Naive thymus-derived CD8-positive, alpha-beta T cell (primary cell): Measurements from ENCODE around the gene MYO19. TPM values are rescaled to one million over a fixed set of nuclear protein-coding genes. Genes with fewer than 3 reads are reported as not detected.
A peak's percentile ranks its signal among the peaks of the same experiment; 100 is the strongest.

Source experiments
- ATAC-seq, 2 donors: fragments of 150-1000 bp; cut with Tn5 transposase in 1 of 2; sonication (Bioruptor Pico), chemical (Tn5 transposase) in 1 of 2; 1 replicate in 1 of 2; 2 replicates in 1 of 2; pipeline ENCODE4 v1.10.0; 2021; ENCODE audit warnings: mild to moderate bottlenecking in 2 of 2, moderate library complexity in 2 of 2
- POLR2A ChIA-PET: fragments of 350-600 bp; sonication (Branson Sonifier 250); formaldehyde crosslinking; loops from one replicate; lab custom pipeline; 2021; ENCODE audit warnings: antibody characterized with exemption; lab: Charles Lee
- DNase-seq, 10 donors: peaks; one replicate each; pipeline versions ENCODE4 v3.0.0 to v3.0.0-alpha.2; 2020 to 2022
- H3K27ac Mint-ChIP-seq, 10 donors: one replicate each; pipeline ENCODE4 v1.8.0; 2020 to 2022; ENCODE audit warnings: mild to moderate bottlenecking in 10 of 10, mixed read lengths in 10 of 10, moderate library complexity in 4 of 10, inconsistent platforms in 1 of 10
- H3K27me3 Mint-ChIP-seq, 5 donors: one replicate each; pipeline ENCODE4 v1.8.0; 2021 to 2022; ENCODE audit warnings: mixed read lengths in 5 of 5
- H3K36me3 Mint-ChIP-seq, 3 donors: one replicate each; pipeline ENCODE4 v1.8.0; 2020 to 2022; ENCODE audit warnings: mixed read lengths in 3 of 3, mild to moderate bottlenecking in 2 of 3, inconsistent platforms in 1 of 3
- H3K4me1 Mint-ChIP-seq, 4 donors: one replicate each; pipeline ENCODE4 v1.8.0; 2021 to 2022; ENCODE audit warnings: mixed read lengths in 4 of 4
- H3K4me3 Mint-ChIP-seq, 10 donors: one replicate each; pipeline ENCODE4 v1.8.0; 2020 to 2022; ENCODE audit warnings: mild to moderate bottlenecking in 10 of 10, mixed read lengths in 10 of 10, moderate library complexity in 6 of 10, inconsistent platforms in 1 of 10
- H3K9me3 Mint-ChIP-seq, 9 donors: one replicate each; pipeline ENCODE4 v1.8.0; 2020 to 2022; ENCODE audit warnings: mixed read lengths in 9 of 9, mild to moderate bottlenecking in 3 of 9, inconsistent platforms in 1 of 9, moderate library complexity in 1 of 9
- polyA plus RNA-seq, 3 donors: library from polyadenylated mRNA; unstranded; fragments of 300-500 nt; fragmentation: Illumina TruSeq; gene quantifications; one replicate each; pipeline ENCODE4 v1.2.3, GENCODE V29; 2021
- total RNA-seq, 8 experiments: library from RNA in 2 of 8; stranded (reverse) in 2 of 8; gene quantifications; one replicate each; pipeline ENCODE4 v1.2.3 and lab custom pipeline; 2021 to 2026

MYO19 gene
- total RNA-seq (10 to 100 TPM; 73.1 to 74.2 TPM), polyA plus RNA-seq (1 to 10 TPM; 2.3 to 4.6 (median 4.6) TPM), total RNA-seq (lab: John Stamatoyannopoulos, UW) (61.4 to 148 (median 84.4) reads per million in 6 experiments)

GRCh38 chr17:36534840-36535668 is at the start of gene MYO19, which contains the start of gene PIGW:
MYO19 (minus strand) TSS chr17:36534868; CDS start chr17:36532538, 2,330 bp downstream.
PIGW (plus strand) TSS chr17:36534987; CDS start chr17:36537102, 2,115 bp downstream.
- Mint-ChIP-seq H3K9me3 (no peaks in the 10 kb centered on the region), H3K36me3 (peaks cover 0 to 16% (median 0%) of the 10 kb centered on the region in 3 donors), H3K4me3 (peak within 1 kb of the TSS; percentile 92 to 98 (median 97)), H3K4me1 (peaks cover 9 to 21% (median 16%) of the 10 kb centered on the region in 4 donors), H3K27me3 (no peaks in the 10 kb centered on the region), H3K27ac (peak within 1 kb of the TSS; percentile 95 to 99 (median 98))
- ATAC-seq (peak; percentile 79 to 80), DNase-seq (peak; percentile 77 to 91 (median 83))
- POLR2A ChIA-PET, result interaction anchor here (0.8 to 4.8 kb wide), 11 partner anchors 11 to 188 kb away, joined by 3 to 181 read pairs (median 5); partner anchors contain the start of genes DHRS11, GGNBP2, MRM1 and ZNHIT3

GRCh38 chr17:36583787-36584186 is 49.1 kb upstream of the MYO19 start:
- no peak overlapping the region for H3K27ac Mint-ChIP-seq

GRCh38 chr17:36578671-36579070 is 44.0 kb upstream of the MYO19 start:
- peak overlapping the region in 1 of 10 donors; percentile 19 for H3K27ac Mint-ChIP-seq

More at GRCh38 chr17:36583787-36584186, 49.1 kb upstream of the MYO19 start:
- Mint-ChIP-seq H3K36me3 (peaks cover 0 to 90% (median 21%) of the 10 kb centered on the region in 3 donors), H3K9me3 (no peaks in the 10 kb centered on the region), H3K4me3 (no peak overlapping the region), H3K27me3 (no peaks in the 10 kb centered on the region), H3K4me1 (peaks cover 4 to 13% (median 7%) of the 10 kb centered on the region in 4 donors)
- POLR2A ChIA-PET, result no interaction called here
- no peak for ATAC-seq
- DNase-seq, result no peak

GRCh38 chr17:36576793-36577192 is 42.1 kb upstream of the MYO19 start:
- no peak for ATAC-seq
- DNase-seq, result no peak
- Mint-ChIP-seq H3K27me3 (no peaks in the 10 kb centered on the region), H3K9me3 (no peaks in the 10 kb centered on the region), H3K27ac (peak overlapping the region in 6 of 10 donors; percentile 7 to 60 (median 20)), H3K4me1 (peaks cover 15 to 38% (median 22%) of the 10 kb centered on the region in 4 donors), H3K36me3 (peaks cover 0 to 89% (median 15%) of the 10 kb centered on the region in 3 donors), H3K4me3 (no peak overlapping the region)
- POLR2A ChIA-PET, result no interaction called here

More at GRCh38 chr17:36578671-36579070, 44.0 kb upstream of the MYO19 start:
- POLR2A ChIA-PET, result interaction anchor here (1.6 kb wide), 1 partner anchor 33 kb away, joined by 4 read pairs; no protein-coding TSS in a partner anchor
- Mint-ChIP-seq H3K4me3 (no peak overlapping the region), H3K9me3 (no peaks in the 10 kb centered on the region), H3K4me1 (peaks cover 9 to 26% (median 15%) of the 10 kb centered on the region in 4 donors), H3K36me3 (peaks cover 0 to 84% (median 15%) of the 10 kb centered on the region in 3 donors), H3K27me3 (no peaks in the 10 kb centered on the region)
- no peak for ATAC-seq
- no peak for DNase-seq

- no peak for DNase-seq
- Mint-ChIP-seq H3K27ac (peak overlapping the region in 1 of 10 donors; percentile 27), H3K4me1 (peaks cover 14 to 43% (median 19%) of the 10 kb centered on the region in 4 donors), H3K27me3 (no peaks in the 10 kb centered on the region), H3K4me3 (peak overlapping the region in 2 of 10 donors; percentile 18 to 28), H3K36me3 (peaks cover 0 to 87% (median 13%) of the 10 kb centered on the region in 3 donors), H3K9me3 (no peaks in the 10 kb centered on the region)
- no peak for ATAC-seq
- POLR2A ChIA-PET, result interaction anchor here (0.6 kb wide), 1 partner anchor 833 kb away, joined by 3 read pairs; no protein-coding TSS in a partner anchor
Observed at GRCh38 chr17:36575028-36575427, 40.4 kb upstream of the MYO19 start.

GRCh38 chr17:36566081-36566480 is 31.4 kb upstream of the MYO19 start:
- DNase-seq, result no peak
- Mint-ChIP-seq H3K4me3 (no peak overlapping the region), H3K27ac (peak overlapping the region in 3 of 10 donors; percentile 48 to 84 (median 52)), H3K4me1 (peaks cover 8 to 42% (median 22%) of the 10 kb centered on the region in 4 donors), H3K9me3 (no peaks in the 10 kb centered on the region), H3K36me3 (peaks cover 4 to 91% (median 17%) of the 10 kb centered on the region in 3 donors), H3K27me3 (no peaks in the 10 kb centered on the region)
- ATAC-seq, result no peak
- POLR2A ChIA-PET, result interaction anchor here (1.1 to 1.4 kb wide), 4 partner anchors 15 to 21 kb away, joined by 3 to 6 read pairs (median 5); partner anchors contain the start of gene GGNBP2

- peaks cover 7 to 50% (median 18%) of the 10 kb centered on the region in 3 donors for H3K36me3 Mint-ChIP-seq
- peak in 4 of 10 donors; percentile 18 to 77 (median 57) for DNase-seq
- ATAC-seq, result peak; percentile 24 to 40
- H3K4me1 Mint-ChIP-seq, result peaks cover 26 to 79% (median 69%) of the 10 kb centered on the region in 4 donors
- peaks cover 0 to 1% (median 0%) of the 10 kb centered on the region in 9 donors for H3K9me3 Mint-ChIP-seq
- H3K27me3 Mint-ChIP-seq, result no peaks in the 10 kb centered on the region
- peak overlapping the region; percentile 16 to 90 (median 75) for H3K27ac Mint-ChIP-seq
- peak overlapping the region; percentile 40 to 81 (median 76) for H3K4me3 Mint-ChIP-seq
- POLR2A ChIA-PET, result interaction anchor here (1.0 to 10.4 kb wide), 3 partner anchors 8 to 18 kb away, joined by 4 to 181 read pairs (median 12); partner anchors contain the start of genes GGNBP2, MYO19 and PIGW
Observed at GRCh38 chr17:36553459-36553858, 18.8 kb upstream of the MYO19 start.

GRCh38 chr17:36550491-36551417 is 16.1 kb upstream of the MYO19 start:
- H3K9me3 Mint-ChIP-seq, result no peaks in the 10 kb centered on the region
- no peaks in the 10 kb centered on the region for H3K27me3 Mint-ChIP-seq
- ATAC-seq (peak; percentile 54 to 82), DNase-seq (peak in 3 of 10 donors; percentile 50 to 78 (median 72))
- peak overlapping the region; percentile 53 to 83 (median 74) for H3K4me3 Mint-ChIP-seq
- POLR2A ChIA-PET, result interaction anchor here (1.2 to 10.4 kb wide), 4 partner anchors 9 to 51 kb away, joined by 4 to 181 read pairs (median 4); partner anchors contain the start of genes MRM1, MYO19 and PIGW
- peaks cover 0 to 35% (median 7%) of the 10 kb centered on the region in 3 donors for H3K36me3 Mint-ChIP-seq
- H3K4me1 Mint-ChIP-seq, result peaks cover 22 to 92% (median 67%) of the 10 kb centered on the region in 4 donors
- peak overlapping the region; percentile 11 to 94 (median 86) for H3K27ac Mint-ChIP-seq

GRCh38 chr17:36547776-36548175 is 13.1 kb upstream of the MYO19 start:
- H3K27ac Mint-ChIP-seq, result peak overlapping the region in 9 of 10 donors; percentile 68 to 96 (median 86)
- peaks cover 20 to 73% (median 56%) of the 10 kb centered on the region in 4 donors for H3K4me1 Mint-ChIP-seq
- peak overlapping the region; percentile 59 to 97 (median 90) for H3K4me3 Mint-ChIP-seq
- POLR2A ChIA-PET, result interaction anchor here (0.7 to 10.4 kb wide), 4 partner anchors 11 to 413 kb away, joined by 3 to 181 read pairs (median 7); partner anchors contain the start of genes MYO19 and PIGW
- DNase-seq, result no peak
- no peak for ATAC-seq
- no peaks in the 10 kb centered on the region for H3K9me3 Mint-ChIP-seq
- H3K36me3 Mint-ChIP-seq, result peaks cover 0 to 17% (median 5%) of the 10 kb centered on the region in 3 donors
- no peaks in the 10 kb centered on the region for H3K27me3 Mint-ChIP-seq

GRCh38 chr17:36546418-36547093 is 11.9 kb upstream of the MYO19 start:
- H3K36me3 Mint-ChIP-seq, result peaks cover 0 to 12% (median 5%) of the 10 kb centered on the region in 3 donors
- ATAC-seq (no peak), DNase-seq (peak in 2 of 10 donors; percentile 5 to 23)
- POLR2A ChIA-PET, result interaction anchor here (0.7 to 10.4 kb wide), 15 partner anchors 8 to 176 kb away, joined by 3 to 181 read pairs (median 8); partner anchors contain the start of genes MRM1, MYO19, PIGW and ZNHIT3
- peak overlapping the region; percentile 94 to 99 (median 96) for H3K27ac Mint-ChIP-seq
- peak overlapping the region; percentile 88 to 97 (median 91) for H3K4me3 Mint-ChIP-seq
- H3K4me1 Mint-ChIP-seq, result peaks cover 20 to 60% (median 48%) of the 10 kb centered on the region in 4 donors
- H3K27me3 Mint-ChIP-seq, result no peaks in the 10 kb centered on the region
- H3K9me3 Mint-ChIP-seq, result no peaks in the 10 kb centered on the region
